GM12865 (cell line): ENCODE results near the gene PRKAB2.
"Not testable (repeated sequence)": the region's sequence is repeated elsewhere in the genome, so short reads cannot be mapped to it uniquely, and the experiment has no call there.

Experiments
- DNase-seq: peaks from one replicate; pipeline ENCODE4 v3.0.0; 2010; ENCODE audit warnings: low read depth
- H3K4me3 ChIP-seq: 2 replicates; pipeline ENCODE4 v1.5.1; 2011; ENCODE audit warnings: mild to moderate bottlenecking, low read depth, low read length, control low read depth
- CTCF ChIP-seq: IDR thresholded peaks from 2 replicates; pipeline ENCODE4 v1.5.1; 2011; ENCODE audit warnings: low read length, control low read depth, low read depth, inconsistent platforms; ENCODE audit not compliant: insufficient read depth; ENCODE audit errors: missing control alignments

PRKAB2 gene

GRCh38 chr1:147204080-147204479 is 31.8 kb upstream of the PRKAB2 start:
- H3K4me3 ChIP-seq, result no peak overlapping the region

GRCh38 chr1:147202576-147202975 is 30.3 kb upstream of the PRKAB2 start:
- no peak for TF ChIP-seq CTCF
- no peak for DNase-seq
- no peak overlapping the region for H3K4me3 ChIP-seq

More at GRCh38 chr1:147204080-147204479, 31.8 kb upstream of the PRKAB2 start:
- TF ChIP-seq CTCF, result no peak
- DNase-seq, result no peak

- no peak for DNase-seq
- no peak overlapping the region for H3K4me3 ChIP-seq
- no peak for TF ChIP-seq CTCF
These were observed 29.5 kb upstream of the PRKAB2 start for GRCh38 chr1:147201786-147202185.

- H3K4me3 ChIP-seq, result no peak overlapping the region
- no peak for TF ChIP-seq CTCF
- DNase-seq, result no peak
These were observed 29.0 kb upstream of the PRKAB2 start for GRCh38 chr1:147201276-147201675.

GRCh38 chr1:147197324-147197723 is 25.1 kb upstream of the PRKAB2 start:
- H3K4me3 ChIP-seq, DNase-seq: not testable (repeated sequence)

GRCh38 chr1:147189514-147189913 is 17.2 kb upstream of the PRKAB2 start:
- no peak for TF ChIP-seq CTCF
- no peak for DNase-seq
- H3K4me3 ChIP-seq, result no peak overlapping the region

- no peak for DNase-seq
- H3K4me3 ChIP-seq, result no peak overlapping the region
- TF ChIP-seq CTCF, result no peak
These were observed 13.2 kb upstream of the PRKAB2 start for GRCh38 chr1:147185432-147185831.
